ENCODE measurements around the gene PSMB9. TPM values are rescaled to one million over a fixed set of nuclear protein-coding genes. Genes with fewer than 3 reads are reported as not detected.

PSMB9 gene
- total RNA-seq, 1 donor from 2014 or later: 5.7 TPM

DNA sequence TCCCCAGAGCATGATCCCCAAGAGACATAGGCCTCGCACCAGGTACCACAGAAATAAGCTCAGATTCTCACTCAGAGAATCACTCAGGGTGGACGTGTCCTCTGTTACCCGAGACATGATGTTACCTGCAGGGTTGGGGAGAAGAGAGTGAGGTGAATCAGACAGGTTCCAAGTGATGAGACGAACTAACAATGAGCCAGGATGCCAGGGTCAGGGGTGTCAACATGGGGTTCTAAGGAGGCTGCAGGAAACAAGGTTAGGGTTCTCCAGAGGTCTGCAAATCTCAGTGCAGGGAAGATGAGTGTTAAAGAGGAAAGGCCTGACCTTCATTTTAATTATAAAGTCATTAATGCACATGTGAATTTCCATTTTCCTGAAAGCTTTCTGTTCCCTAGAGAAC, 3.0 kb upstream of the PSMB9 start:
- Mint-ChIP-seq H3K4me3 (no peak overlapping the region), H3K4me1 (ENCODE audit: unreplicated experiment) (no peaks in the 10 kb centered on the region), H3K27me3 (peaks cover 87% of the 10 kb centered on the region), H3K36me3 (peaks cover 10% of the 10 kb centered on the region), H3K9me3 (no peaks in the 10 kb centered on the region), H3K27ac (no peak overlapping the region)
- no peak for TF ChIP-seq CTCF (conservative IDR thresholded peaks at IDR 0.05)
- DNase-seq (ENCODE audit: extremely low spot score, unreplicated experiment): no peak

DNA sequence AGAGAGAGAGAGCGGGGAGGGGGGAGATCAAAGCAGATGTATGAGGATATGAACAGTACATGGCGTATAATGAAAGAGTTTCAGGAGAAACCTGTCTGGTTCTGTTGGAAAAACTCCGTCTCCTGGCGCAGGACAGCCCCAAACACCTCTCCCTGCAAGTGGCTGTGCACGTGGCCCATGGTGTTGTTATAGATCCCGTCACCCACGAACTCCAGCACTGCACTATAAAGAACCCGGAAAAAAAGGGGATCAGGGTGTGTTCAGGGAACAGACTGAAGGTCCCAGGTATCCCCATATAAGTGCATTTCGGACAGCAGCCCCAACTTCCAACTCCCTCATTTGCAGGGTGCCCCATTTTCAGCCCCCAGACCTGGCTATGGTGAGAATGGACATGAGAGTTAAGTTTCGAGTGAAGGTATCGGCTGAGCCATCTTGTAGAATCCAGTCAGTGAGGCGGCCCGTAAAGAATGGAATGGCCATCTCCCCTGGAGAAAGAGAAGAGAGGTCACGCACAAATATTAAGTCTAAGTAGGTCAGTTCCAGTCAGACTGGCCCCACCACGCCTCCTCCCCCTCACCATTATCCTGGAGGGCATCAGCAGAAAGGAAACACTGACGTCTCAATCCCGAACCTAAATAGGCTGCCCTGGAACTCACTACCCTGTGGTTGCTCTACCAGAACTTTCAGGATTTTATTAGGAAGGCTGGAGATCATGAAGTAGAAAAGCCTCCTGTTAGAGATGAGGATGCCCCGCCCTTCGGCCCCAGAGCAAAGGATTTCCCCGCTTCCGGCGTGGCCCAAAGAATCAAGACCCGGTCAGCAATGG, 1.8 kb upstream of the PSMB9 start:
- Mint-ChIP-seq H3K4me3 (peak overlapping the region; percentile 98), H3K36me3 (peaks cover 10% of the 10 kb centered on the region), H3K9me3 (no peaks in the 10 kb centered on the region), H3K27ac (peak overlapping the region; percentile 63), H3K4me1 (ENCODE audit: unreplicated experiment) (no peaks in the 10 kb centered on the region), H3K27me3 (peaks cover 91% of the 10 kb centered on the region)
- DNase-seq (ENCODE audit: extremely low spot score, unreplicated experiment): no peak
- TF ChIP-seq CTCF (conservative IDR thresholded peaks at IDR 0.05): no peak

DNA sequence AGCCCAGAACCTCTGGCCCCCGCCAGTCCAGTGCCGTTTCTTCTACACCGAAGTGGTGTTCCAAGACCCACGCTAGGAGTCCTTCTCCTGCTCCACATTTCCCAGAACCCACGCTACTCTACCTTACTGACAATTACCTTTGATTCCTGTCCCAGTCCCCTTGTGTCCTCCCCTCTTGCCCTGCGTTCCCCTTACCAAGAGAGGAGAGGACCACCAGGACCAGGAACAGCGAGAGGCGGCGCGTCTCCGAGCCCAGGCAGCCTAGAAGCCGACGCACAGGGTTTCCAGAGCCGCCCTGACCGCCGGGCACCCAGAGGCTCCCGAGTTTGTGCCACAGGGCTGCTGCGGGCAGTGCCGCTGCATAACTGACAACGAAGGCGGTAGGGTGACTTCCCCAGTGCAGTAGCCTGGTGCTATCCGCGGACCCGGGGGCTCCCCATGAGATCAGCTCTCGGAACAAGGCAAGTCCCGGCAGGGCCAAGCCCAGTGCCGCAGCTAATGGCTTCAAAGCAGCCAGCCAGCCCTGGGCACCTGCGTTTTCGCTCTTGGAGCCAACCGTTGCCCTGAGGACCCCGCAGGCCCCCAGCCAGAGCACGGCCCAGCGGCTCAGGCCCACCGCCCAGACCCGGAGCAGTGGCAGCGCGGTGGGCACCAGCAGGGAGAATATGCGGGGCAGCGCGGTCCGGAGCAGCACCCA, 1.0 kb upstream of the PSMB9 start:
- Mint-ChIP-seq H3K4me3 (peak overlapping the region; percentile 98), H3K27ac (peak overlapping the region; percentile 63), H3K4me1 (ENCODE audit: unreplicated experiment) (no peaks in the 10 kb centered on the region), H3K27me3 (peaks cover 91% of the 10 kb centered on the region), H3K9me3 (no peaks in the 10 kb centered on the region), H3K36me3 (peaks cover 9% of the 10 kb centered on the region)
- TF ChIP-seq CTCF (conservative IDR thresholded peaks at IDR 0.05): no peak
- DNase-seq (ENCODE audit: extremely low spot score, unreplicated experiment): no peak

- Mint-ChIP-seq H3K27me3 (peaks cover 94% of the 10 kb centered on the region), H3K9me3 (no peaks in the 10 kb centered on the region), H3K36me3 (no peaks in the 10 kb centered on the region), H3K4me1 (ENCODE audit: unreplicated experiment) (no peaks in the 10 kb centered on the region), H3K27ac (peak overlapping the region; percentile 99), H3K4me3 (peak overlapping the region; percentile 98)
- DNase-seq (ENCODE audit: extremely low spot score, unreplicated experiment): no peak
- no peak for TF ChIP-seq CTCF (conservative IDR thresholded peaks at IDR 0.05)
These were observed 585 bp downstream of the PSMB9 start for GRCh38 chr6:32854376-32855178.

- Mint-ChIP-seq H3K9me3 (no peaks in the 10 kb centered on the region), H3K27me3 (peaks cover 90% of the 10 kb centered on the region), H3K36me3 (no peaks in the 10 kb centered on the region), H3K27ac (peak overlapping the region; percentile 24), H3K4me3 (peak overlapping the region; percentile 98), H3K4me1 (ENCODE audit: unreplicated experiment) (no peaks in the 10 kb centered on the region)
- TF ChIP-seq CTCF (conservative IDR thresholded peaks at IDR 0.05): no peak
- DNase-seq (ENCODE audit: extremely low spot score, unreplicated experiment): no peak
These were observed 1.6 kb downstream of the PSMB9 start for GRCh38 chr6:32855467-32856174.
